Inflammatory macrophage treated with lipopolysaccharide for 1 hour (primary cell): Measurements from ENCODE around the gene ELOVL6.
"Not testable (repeated sequence)": the region's sequence is repeated elsewhere in the genome, so short reads cannot be mapped to it uniquely, and the experiment has no call there.

Source experiments
- DNase-seq, 2 donors: peaks; one replicate each; pipeline ENCODE4 v3.0.0-alpha.2; 2020 to 2022

Gene ELOVL6

GRCh38 chr4:110119880-110120279 is 78.5 kb downstream of the ELOVL6 start:
- DNase-seq, result no peak

GRCh38 chr4:110119337-110119736 is 79.1 kb downstream of the ELOVL6 start:
- peak in 1 of 2 donors; percentile 6 for DNase-seq

DNA sequence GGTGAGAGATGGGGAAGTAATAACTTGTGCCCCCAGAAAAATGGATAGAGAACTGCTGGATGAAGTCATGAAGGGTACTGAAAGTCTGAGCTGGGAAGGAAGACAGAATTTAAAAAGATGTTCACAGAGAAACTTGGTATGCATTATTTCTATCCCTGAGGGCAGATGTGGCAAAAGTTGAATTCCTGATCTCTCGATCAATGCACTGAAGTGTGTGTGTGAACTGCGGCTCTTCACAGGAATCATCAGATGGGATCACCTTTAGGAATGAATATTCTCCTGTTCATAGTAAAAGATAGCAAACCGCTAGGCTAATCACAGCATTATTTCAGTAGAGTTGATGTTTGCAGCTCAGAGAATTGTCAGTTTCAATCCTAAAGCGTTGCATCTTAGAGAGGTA is 86.4 kb downstream of the ELOVL6 start:
- no peak for DNase-seq

GRCh38 chr4:110109455-110109854 is 89.0 kb downstream of the ELOVL6 start:
- no peak for DNase-seq

DNA sequence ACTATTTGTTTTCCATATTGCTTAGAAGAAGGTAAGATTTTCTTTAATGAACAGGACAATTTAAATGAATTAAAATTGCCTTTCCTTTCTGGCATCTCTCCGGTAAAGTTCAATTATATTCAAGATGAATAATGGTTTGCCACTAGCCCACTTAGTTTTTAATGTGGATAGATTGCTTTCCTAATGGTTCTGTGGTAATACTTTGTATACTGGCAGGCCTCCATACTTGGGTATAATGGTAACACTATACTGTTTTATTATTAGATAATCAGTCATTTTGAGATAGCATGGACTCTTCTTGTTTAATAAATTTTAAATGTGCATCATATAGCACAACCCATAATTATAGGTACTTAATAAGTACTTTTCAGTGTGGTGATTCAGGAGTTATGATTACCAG is 89.5 kb downstream of the ELOVL6 start:
- DNase-seq, result no peak

- DNase-seq, result peak; percentile 12 to 40
These were observed 90.0 kb downstream of the ELOVL6 start for GRCh38 chr4:110108422-110108821.

DNA sequence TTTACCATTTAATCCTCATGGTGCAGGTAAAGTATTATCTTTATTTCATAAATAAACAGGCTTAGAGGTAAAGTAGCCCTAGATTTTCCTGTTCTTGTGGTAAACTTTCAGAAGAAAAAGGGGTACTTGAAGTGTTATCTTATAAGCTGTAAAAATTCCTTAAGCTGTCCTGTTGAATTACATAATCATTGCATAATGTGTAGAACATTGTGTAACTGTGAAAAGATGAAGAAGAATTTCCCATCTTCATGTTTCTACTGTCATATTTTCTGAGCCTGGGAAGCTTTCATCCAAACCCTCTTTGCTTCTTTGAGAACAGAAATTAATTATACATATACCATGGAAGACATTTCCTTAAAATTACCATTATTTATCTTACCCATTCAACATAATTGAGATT is 90.5 kb downstream of the ELOVL6 start:
- DNase-seq, result peak; percentile 70 to 78

- peak; percentile 24 to 44 for DNase-seq
These were observed 91.5 kb downstream of the ELOVL6 start for GRCh38 chr4:110106931-110107296.

GRCh38 chr4:110104661-110105060 is 93.8 kb downstream of the ELOVL6 start:
- DNase-seq, result no peak

- DNase-seq, result no peak
These were observed 98.8 kb downstream of the ELOVL6 start for GRCh38 chr4:110099638-110100037.

GRCh38 chr4:110096405-110096804 is 102.0 kb downstream of the ELOVL6 start:
- no peak for DNase-seq

DNA sequence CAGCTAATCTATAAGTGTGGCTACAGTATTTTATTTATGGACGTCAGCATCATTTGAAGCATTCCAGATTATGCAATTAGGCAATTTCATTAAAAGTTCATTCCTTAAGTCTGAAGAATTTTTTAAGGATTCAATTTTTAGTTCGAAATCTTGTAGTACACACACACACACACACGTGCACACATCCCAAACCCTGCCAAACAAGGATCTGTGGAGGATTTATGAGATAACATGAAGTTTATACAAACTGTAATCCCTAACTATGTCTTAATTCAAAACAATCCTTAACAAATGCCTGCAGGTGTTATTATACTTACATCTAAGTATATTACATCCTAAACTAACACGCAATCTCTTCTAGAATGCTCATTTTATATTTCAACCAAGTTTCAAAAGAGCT is 105.8 kb downstream of the ELOVL6 start:
- DNase-seq, result no peak

DNA sequence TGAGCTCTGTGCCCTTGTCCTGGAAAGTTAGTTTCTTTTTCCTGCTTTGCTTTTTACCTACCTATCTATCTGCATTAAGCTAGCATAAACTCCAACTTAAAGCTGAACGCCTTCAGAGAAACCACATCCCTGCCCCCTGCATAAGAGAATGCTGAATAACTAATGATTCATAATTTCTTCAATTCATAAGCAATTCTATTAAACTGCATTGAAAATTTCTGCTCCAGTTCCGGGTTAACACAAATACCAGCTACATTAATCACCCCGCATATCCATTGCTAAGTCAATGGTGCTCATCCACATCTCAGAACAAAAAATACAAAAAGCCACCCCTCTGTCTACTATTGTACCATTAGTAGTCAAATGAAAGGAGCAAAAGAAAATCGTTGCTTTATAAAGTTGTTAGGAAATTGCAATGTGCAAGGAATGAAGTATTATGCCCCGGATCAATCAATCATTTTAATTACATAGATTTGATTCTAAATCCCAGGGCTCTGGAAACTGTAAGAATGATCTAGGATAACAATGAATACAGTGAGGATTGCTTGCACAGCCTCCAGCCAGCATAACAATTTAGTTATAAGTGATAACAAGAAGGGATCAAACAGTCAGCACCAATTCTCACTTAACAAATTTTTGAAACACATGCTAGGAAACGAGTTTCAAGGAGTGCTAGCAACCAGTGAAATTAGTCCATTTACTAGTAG is 106.8 kb downstream of the ELOVL6 start:
- no peak for DNase-seq

- no peak for DNase-seq
These were observed 109.7 kb downstream of the ELOVL6 start for GRCh38 chr4:110088670-110089069.

DNA sequence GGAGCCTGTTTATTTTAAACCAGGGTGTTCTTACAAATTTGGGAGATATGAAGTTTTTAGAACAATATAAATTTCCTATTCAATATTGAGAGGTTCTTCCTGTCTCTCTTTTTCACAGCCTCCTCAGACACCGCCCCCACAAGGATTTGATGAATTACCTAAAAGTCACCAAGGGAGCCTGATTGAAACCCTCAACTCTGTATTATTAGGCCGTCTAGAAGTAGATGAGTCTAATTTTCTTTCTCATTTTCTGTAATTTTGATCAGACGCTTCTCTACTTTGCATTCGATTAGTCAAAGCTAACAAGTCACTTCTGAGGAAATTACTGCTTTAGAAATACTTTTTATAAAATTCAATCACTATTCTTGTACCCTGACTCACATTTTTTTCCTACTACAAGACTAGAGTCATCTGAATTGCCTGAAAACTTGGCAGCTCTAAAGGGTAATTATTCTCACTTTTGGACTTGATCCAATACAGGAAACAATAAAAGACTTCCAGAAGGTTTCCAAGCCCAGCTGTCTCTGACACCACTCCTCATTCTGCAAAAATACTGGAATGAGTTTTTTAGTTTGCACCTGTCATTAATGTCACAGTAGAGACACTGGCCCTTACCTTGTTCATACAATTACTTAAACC is 111.2 kb downstream of the ELOVL6 start:
- DNase-seq, result no peak

- no peak for DNase-seq
These were observed 113.3 kb downstream of the ELOVL6 start for GRCh38 chr4:110085131-110085530.

- no peak for DNase-seq
These were observed 114.3 kb downstream of the ELOVL6 start for GRCh38 chr4:110084154-110084553.

- not testable (repeated sequence) for DNase-seq
These were observed 120.3 kb downstream of the ELOVL6 start for GRCh38 chr4:110078148-110078547.

DNA sequence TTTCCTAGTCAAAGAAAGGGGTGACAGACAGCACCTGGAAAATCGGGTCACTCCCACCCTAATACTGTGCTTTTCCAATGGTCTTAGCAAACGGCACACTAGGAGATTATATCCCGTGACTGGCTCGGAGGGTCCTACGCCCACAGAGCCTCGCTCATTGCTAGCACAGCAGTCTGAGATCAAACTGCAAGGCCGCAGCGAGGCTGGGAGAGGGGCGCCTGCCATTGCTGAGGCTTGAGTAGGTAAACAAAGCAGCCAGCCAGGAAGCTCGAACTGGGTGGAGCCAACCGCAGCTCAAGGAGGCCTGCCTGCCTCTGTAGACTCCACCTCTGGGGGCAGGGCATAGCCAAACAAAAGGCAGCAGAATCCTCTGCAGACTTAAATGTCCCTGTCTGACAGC is 121.6 kb downstream of the ELOVL6 start:
- DNase-seq, result not testable (repeated sequence)

DNA sequence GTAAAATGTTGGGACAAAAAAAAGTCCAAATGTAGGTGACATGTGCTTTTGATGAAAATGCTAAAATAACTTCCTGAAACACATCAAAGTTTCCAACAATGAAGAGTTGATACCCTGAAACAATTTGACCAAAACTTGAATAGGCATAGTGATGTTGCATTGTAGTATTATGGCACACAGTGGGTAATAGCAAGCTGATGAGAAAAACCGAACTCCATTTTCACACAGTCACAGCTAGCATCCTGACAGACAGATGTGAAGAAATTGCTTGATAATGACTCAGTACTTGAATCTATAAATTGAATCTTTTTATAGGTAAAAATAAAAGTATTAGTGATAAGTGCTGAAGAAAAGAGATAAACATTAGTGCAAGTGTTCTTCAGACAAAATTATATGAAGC is 122.5 kb downstream of the ELOVL6 start:
- no peak for DNase-seq

DNA sequence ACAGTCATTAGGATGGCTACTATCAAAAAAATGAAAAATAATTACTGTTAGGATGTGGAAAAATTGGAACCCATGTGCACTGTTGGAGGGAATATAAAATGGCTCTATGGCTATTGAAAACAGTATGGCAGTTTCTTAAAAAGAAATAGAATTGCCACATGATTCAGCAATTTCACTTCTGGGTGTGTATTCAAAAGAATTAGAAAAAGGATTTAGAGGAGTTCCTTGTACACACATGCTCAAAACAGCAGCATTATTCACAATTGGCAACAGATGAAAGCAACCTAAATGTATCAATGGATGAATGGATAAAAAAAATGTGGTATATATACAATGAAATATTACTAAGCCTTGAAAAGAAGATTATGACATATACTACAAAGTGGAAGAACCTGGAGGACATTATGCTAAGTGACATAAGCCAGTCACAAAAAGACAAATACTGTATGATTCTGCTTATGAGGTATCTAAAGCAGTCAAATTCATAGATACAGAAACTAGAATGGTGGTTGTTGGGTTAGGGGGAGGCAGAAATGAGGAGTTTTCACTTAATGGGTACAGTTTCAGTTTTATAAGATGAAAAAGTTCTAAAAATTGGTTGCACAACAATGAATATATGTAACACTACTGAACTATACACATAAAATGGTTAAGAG is 123.2 kb downstream of the ELOVL6 start:
- DNase-seq, result no peak

GRCh38 chr4:110074570-110074969 is 123.8 kb downstream of the ELOVL6 start:
- no peak for DNase-seq

DNA sequence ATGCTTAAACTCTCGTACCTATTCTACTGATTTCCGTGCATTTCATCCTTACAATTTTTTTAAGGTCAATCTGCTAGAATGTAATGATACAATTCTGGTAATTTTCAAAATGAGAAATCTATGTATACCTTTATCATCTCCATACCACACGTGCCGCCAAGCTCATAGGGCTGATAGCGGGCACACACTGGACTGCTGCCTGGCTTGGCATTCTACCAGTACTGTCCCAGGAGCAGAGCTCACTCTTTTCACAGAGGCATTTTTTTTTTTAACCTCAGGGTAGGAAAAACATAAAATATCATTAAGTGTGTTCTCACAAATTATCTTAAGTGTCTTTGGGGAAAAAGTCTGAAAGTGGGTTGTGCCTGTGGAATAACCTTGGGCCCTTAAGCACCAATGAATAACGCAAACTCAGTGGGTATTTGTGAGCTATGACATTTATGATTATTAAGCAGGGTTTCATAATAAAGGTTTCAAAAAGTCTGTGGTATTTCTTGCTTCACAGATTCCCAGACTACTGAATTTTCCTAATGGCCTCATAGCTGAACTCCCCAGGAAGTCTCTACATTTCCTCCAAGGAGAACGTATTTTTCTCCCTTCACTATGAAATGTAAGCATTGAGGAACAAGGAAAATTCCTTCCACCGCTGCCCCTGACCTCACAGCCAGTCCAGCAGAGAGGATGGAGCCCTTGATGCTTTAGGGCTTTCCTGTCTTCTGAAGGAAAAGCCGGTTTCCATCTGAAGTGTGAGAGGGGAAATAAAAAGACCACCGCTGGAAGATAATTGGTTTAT is 125.2 kb downstream of the ELOVL6 start:
- DNase-seq, result no peak
